NCI-H2171 (cell line): ENCODE data around the gene SH3BP1.

Experiments
- DNase-seq: peaks from one replicate; lab custom pipeline; 2025; lab: John Stamatoyannopoulos, UW

SH3BP1 gene

DNA sequence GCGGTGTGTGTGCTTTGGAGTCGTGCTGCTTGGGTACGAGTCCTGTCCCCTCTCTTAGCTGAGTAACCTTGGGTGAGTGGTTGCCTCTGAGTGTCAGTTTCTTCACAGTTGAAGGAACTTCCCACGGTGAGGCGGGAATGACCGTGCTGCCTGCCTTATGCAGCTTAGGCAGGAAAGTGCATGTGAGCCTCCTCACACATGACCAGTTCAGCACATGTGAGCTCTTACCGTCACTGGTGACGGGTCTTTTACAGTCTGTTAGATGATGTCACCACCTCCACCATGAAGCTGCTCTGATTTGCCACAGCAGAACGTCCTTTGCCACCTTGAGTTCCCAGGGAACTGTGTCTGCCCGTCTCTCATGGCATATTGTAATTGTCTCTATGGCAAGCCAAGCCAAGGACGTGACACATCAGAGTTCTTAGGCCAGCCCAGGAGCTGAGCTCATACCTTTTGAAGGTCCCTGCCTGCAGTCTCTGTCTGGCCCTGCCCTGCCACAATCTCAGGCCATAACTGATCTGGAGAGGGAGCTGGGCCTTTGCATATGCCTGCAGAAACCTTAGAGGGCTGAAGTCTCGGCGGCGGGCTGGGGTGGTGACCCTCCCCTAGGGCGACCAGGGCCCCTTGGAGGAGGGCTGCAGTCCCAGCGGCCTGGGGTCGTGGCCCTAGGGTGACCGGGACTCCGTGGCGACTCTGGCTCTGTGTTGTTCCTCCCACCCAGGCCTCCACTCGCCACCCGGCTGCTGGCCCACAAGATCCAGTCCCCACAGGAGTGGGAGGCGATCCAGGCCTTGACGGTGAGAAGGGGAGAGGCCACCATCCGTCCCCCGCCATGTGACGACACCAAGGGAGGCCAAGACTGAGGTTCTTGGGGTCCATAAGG is 23.0 kb upstream of the SH3BP1 start:
- DNase-seq = no peak

DNA sequence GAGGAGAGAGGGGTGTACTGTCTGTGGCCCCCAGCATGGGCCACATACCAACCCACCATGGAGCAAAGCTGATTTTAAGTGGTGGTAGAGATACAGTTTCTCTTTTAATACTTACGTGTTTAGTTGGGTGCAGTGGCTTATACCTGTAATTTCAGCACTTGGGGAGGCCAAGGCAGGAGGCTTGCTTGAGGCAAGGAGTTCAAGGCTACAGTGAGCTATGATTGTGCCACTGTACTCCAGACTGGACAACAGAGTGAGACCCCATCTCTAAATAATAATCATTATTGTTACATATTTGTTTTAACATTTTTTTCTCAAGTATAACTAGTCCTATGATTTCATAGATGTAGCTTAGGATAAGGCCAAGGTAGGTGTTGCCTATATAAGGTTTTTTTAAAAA is 22.0 kb upstream of the SH3BP1 start:
- no peak for DNase-seq

DNA sequence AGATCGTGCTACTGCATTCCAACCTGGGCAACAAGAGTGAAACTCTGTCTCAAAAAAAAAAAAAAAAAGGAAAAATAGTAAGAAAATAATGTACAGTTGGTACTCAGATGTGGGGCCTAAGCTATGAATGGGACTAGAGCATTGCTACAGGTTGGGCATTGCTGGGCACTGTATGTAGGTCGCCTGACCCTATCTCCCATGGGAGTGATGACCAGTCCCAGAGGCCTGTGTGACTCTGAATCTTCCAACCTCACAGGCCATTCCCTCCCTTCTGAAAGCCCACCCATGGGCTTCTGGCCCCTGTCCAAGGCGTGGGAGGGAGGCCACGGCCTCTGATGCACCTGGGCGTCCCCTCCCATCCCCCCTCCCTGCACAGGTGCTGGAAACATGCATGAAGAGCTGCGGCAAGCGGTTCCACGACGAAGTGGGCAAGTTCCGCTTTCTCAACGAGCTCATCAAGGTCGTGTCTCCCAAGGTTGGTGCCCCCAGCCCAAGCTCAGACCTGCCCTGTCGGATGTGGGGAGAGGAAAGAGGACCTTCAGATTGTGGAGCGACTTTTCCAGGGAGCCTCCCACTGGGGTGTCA is 21.3 kb upstream of the SH3BP1 start:
- DNase-seq = no peak

DNA sequence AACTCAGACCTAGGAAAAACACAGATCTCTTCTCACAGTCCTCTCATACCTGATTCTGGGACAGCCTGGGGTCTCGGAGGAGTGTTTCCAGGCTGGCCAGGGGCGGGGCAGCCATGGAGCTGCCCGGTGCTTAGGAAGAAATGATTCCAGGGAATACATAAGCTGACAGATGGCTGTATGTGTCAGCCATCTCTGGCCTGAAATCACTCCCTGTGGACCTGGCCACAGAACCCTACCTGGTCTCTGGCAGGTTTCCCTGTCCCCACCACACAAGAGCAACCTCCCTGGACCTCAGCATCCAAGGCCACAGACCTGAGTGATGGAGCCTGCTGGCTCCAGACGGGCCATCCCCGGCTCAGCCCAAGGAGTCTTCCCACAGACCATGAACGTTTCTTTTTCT is 20.8 kb upstream of the SH3BP1 start:
- no peak for DNase-seq

DNA sequence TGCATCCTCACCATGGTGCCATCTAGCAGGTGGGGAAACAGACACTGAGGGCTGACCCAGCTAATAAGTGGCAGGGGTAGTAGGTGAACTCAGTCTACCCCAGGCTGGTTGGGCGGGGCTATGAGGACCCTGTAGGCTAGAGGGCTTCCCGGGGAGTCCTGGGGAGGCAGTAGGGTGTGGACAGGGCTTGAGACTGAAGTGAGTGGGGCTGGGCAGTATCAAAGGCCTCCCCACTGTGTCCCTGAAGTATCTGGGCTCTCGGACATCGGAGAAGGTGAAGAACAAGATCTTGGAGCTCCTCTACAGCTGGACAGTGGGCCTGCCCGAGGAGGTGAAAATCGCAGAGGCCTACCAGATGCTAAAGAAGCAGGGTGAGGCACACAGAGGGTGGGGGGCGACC is 19.5 kb upstream of the SH3BP1 start:
- no peak for DNase-seq

DNA sequence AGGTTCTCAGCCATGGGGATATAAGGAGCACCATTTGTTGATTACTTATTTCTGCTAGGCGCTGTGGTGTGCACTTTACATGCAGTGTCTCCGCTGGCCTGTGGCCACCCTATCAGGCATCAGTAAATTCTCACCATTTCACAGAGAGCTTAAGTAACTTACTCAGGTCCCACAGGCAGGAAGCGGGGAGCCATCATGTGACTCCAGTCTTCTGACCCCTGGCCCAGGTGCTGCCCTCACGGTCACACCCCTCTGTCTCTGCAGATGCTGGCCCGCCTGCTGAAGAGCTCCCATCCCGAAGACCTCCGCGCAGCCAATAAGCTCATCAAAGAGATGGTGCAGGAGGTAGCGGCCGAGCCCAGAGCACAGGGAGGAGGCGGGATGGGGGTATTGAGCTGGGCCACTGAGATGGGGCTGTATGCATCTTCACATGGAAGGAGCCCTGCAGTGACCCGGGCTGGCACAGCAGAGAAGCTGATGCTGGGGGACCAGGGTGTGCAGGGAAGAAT is 18.1 kb upstream of the SH3BP1 start:
- no peak for DNase-seq

DNA sequence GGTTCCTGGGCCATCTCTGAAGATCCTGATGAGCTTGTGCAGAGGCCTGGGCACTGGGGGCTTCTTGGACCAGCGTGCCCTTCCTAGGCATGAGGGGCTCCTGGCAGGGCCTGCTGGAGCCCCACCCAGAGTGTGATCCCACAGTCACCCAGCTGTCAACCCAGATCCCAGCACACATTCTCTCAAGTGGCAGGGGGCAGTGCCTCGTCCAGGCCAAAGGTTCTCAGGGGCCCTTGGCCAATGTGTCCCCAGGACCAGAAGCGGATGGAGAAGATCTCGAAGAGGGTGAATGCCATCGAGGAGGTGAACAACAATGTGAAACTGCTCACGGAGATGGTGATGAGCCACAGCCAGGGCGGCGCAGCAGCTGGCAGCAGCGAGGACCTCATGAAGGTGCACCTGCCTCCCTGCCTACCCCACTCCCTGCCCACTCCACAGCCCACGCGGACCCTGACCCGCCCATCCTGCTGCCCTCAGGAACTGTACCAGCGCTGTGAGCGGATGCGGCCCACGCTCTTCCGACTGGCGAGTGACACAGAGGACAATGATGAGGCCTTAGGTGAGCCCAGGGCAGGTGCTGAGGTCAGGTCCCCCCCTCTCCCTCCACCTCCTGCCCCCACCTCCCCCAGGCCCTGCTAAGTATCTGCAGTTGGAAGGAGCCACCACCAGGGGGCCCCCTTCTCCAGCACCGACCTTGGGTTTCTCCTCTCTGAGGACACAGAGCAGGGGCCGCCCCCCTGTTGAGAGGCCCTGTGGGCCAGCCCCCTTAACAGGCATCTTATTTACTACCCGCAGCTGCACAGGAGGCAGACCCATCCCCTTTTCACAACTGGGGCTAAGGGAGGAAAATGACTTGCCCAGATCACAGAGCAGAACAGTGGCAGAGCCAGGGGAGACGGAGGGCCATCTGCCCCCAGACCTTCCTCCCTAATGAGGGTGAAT is 16.1 kb upstream of the SH3BP1 start:
- DNase-seq = no peak

DNA sequence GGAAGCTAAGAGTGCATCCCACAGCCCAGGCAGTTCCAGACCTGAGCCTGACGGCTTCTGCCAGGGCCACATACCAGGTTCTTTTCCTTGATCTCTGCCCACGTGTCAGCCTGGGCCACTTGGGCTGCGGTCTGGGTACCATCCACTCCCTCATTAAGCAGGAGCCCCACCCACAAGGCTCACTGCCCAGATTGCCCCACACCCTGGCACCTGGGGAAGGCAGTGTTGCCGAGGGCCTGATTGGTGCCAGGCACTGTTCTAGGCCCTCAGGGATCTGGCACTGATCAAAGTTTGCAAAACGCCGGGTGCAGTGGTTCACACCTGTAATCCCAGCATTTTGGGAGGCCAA is 15.5 kb upstream of the SH3BP1 start:
- DNase-seq = no peak

DNA sequence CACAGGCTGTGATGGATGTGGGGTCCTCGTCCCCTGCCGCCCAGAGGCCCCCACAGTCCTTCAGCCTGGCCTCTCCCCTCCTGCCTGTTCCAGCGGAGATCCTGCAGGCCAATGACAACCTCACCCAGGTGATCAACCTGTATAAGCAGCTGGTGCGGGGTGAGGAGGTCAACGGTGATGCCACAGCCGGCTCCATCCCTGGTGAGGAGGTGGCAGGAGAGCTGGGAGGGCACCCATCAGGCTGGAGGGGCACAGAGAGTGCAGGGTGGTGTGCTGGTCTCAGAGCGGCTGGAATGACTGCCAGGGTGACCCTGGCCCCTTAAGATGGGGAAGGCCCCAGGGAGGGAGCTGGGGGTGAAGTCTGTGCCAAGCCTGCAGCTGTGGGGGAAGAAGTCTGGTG is 14.6 kb upstream of the SH3BP1 start:
- no peak for DNase-seq

DNA sequence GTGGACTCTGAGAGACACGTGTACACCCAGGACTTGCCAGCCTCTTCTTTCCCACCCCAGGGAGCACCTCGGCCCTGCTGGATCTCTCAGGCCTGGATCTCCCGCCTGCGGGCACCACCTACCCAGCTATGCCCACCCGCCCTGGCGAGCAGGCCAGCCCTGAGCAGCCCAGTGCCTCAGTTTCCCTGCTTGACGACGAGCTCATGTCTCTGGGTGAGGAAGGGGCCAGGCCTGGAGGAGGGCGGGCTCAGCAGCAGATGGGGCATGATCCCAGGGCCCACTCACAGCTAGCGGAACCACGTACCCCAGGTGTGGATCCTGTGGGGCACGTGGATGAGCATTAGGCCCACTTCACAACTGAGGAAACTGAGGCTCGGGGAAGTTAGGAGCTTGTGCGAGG is 13.7 kb upstream of the SH3BP1 start:
- DNase-seq = no peak

DNA sequence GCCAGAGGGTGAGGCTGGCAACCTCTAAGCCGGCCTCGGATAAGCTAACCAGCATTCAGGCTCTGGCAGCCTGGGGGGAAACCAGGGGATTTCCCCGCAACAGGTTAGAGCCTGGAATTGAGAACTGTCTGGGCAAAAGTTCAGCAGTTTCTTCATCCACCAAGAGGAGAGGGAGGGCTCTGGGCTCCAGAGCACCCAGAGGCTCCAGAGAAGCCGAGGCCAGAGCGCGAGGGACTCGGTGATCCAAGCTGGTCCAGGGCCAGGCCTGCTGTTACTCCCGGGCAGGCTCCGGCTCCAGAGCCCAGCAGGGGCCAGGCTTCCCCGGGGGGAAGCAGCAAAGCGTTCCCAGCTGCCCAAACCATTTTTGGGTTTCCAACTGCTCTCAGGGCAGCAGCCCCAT is 13.3 kb upstream of the SH3BP1 start:
- DNase-seq = no peak

DNA sequence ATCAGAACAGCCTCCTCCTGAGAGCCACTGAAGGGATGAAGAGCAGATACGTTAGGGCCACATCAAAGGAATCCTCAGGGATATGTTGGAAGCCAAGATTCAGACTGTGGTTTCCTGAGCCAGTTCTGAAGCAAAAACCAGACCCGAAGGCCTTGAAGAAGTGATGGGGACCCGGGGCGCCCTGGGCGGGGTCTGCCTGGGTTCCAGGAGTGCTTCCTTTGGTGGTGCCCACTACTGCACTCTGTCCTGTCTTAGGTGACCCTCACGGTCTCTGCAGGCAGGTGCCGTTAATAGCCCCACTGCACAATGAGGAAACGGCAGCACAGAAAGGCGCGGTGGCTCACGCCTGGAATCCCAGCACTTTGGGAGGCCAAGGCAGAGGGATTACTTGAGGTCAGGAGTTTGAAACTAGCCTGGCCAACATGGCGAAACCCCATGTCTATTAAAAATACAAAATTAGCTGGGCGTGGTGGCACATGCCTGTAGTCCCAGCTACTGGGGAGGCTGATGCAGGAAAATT is 12.9 kb upstream of the SH3BP1 start:
- no peak for DNase-seq

DNA sequence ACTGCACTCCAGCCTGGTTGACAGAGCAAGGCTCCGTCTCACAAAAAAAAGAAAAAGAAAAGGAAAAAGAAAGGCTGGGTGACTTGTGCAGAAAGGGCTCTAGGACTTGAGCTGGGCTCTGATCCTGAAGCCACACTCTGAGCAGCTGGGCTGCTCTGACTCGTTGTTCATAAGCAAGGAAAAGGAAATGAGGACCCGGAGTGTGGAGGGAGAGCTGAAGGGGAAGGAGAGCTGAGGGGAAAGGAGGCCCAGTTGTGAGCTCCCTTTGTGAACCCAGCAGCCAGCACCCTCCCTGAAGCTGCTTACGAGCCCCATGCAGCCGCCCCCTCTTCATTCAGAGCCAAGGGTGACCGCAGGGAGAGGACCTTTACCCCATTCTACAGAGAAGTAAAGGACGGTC is 12.3 kb upstream of the SH3BP1 start:
- DNase-seq = no peak

DNA sequence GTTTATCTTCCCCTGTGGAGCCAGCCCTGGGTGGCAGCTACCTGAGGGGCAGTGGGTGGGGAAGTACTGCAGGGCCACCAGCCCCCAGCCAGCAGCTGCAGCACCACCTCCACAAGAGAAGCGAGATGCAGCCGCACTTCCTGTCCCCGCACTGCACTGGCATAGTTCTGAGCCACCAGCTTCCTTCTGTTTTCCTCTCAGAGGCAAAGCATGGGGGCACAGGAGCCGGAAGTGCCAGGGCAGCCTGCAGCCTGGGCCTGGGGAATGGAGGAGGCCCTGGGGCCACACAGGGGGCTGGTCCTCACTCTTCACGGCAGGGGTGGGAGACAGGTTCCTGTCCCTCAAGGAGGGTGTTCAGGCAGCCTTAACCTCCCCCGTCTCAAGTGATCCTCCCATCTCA is 11.9 kb upstream of the SH3BP1 start:
- no peak for DNase-seq

DNA sequence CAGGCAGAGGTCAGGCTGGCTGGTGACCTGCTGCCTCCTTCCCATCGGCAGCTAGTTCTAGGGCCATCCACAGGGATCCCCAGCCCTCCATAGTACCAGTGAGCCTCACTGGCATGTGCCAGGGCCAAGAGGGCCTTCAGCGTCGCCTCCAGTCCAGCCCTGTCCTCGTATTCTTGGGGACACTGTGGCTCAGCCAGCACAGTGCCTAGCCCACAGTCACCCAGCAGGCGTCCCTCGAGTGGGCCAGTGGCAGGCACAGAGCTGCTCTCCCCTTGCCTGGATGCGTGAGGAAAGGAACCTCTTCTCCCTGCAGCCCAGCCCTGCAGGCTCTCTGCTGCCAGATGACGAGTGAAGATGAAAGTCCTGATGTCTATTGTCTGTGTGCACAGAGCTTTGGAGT is 10.6 kb upstream of the SH3BP1 start:
- no peak for DNase-seq

DNA sequence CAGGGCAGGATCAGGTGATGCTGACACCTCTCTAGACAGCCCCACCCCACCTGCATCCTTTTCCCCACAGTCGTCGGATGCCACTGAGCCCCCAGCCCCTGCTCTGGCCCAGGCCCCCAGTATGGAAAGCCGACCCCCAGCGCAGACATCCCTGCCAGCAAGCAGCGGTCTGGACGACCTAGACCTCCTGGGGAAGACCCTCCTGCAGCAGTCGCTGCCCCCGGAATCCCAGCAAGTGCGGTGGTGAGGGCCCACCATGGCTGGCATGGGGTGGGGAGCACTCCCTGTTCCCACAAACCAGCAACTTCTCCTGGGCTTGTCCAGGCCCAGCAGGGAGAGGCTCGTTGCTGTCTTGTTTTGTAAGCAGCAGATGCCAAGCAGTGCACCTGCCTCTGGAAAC is 9.5 kb upstream of the SH3BP1 start:
- DNase-seq = no peak

DNA sequence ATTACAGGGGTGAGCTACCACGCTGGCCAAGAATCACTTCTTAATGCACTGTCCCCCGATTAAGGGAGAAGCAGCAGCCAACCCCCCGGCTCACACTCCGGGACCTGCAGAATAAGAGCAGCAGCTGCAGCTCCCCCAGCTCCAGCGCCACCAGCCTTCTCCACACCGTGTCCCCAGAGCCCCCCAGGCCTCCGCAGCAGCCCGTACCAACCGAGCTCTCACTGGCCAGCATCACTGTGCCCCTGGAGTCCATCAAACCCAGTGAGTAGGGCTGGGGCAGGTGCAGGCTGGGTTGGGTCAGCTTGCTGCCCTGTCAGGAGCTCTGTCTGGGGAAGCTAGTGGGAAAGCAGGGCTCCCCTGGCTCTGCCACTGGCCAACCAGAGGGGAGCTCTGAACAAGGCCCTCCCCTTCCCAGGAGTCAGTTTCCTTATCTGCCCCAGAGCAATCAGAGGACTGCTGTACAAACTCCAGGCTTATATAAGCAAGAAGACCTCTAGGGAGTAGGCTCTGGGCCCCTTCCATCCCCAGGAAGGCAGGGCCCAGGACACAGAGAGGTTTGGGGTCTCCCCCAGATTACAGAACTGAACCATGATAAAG is 8.5 kb upstream of the SH3BP1 start:
- no peak for DNase-seq

DNA sequence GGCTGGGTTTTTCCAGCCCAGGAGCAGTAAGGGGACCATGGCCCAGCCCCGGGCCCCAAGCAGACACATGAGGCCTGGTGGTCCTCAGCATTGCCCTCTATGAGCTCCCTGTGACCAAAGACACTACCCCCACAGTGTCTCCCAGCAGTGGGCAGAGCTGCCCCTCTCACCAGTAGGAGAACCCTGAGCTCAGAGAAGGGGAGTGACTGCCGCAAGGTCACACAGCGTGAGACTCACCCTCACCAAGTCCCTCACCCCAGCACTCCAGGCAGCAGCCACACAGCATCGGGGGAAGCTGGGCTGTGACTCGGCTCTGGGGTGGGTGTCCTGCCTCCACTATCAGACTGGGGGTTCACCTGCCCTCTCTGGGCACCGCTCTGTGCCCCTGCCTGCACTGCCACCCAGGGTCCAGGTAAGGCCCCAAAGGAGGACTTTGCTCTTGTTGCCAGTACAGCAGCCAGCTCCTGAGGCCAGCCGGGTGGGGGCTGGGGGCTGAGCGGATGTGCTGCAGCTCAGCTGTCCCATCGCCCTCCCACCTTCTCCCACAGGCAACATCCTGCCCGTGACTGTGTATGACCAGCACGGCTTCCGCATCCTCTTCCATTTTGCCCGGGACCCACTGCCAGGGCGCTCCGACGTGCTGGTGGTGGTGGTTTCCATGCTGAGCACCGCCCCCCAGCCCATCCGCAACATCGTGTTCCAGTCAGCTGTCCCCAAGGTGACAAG is 7.9 kb upstream of the SH3BP1 start:
- DNase-seq = no peak

DNA sequence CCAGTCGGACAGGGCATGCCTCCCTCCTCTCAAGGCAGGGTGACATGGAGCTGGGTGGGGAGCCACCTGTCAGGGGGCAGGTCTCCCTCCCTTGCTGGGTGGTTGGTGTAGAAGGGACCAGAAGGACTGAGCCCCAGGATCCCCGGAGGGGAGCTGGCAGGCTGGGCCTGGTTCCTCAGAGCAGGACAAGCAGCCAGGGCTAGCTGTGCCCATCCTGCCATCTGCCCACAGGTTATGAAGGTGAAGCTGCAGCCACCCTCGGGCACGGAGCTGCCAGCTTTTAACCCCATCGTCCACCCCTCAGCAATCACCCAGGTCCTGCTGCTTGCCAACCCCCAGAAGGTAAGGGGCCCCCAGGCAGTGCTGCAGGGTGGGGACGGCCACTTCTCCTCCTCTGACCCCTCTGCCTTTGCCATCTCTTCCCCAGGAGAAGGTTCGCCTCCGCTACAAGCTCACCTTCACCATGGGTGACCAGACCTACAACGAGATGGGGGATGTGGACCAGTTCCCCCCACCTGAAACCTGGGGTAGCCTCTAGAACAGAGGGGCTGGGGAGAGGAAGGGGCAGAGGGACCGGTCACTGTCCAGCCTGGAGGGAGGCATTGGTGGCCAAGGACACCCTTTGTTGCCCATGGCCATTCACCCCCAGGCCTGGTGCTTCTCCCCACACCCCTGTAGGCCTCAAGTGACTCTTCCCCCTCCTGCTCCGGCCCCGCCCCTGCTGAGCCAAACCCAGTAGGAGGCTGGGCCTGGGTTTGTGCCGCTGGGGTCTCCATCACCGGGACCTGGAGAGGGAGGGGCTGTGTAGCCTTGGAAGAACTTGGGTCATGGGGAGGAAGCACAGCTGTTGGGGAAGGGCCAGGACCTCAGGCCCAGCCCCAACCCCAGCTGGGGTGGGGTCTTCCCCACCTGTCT is 7.0 kb upstream of the SH3BP1 start:
- DNase-seq = no peak

DNA sequence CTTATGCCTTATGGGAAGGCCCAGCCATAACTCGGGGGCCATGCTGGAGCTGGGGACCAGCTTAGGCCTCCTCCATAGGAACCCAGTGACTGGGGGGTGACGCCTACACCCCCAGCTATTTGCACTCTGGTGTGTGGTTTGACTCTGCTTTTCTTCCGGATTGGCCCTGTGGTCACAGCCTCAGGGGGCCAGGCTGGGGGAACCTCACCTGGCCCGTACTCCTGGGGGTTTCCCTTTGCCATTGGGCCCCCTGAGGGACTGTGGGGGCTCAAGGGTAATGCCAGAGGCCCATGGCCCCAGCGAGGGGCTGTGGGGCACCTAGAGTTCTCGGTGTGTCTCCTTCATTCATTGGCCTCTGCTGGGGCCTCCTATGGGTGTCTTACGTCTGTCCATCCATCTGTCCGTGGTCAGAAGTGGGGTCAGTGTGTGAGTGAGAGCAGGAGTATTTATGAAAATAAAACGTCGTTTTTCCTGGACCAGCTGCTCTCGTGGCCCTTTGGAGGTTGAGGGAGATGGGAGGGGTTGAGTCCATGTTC is 6.3 kb upstream of the SH3BP1 start:
- no peak for DNase-seq
